ENCODE data around the gene SNX14.

GRCh38 chr6:85464260-85464644 lies 129.4 kb downstream of the SNX14 start:
- TF ChIP-seq SP1 (IDR thresholded peaks at IDR 0.05; ENCODE audit: low read depth, low read length) (no peak), CTCF (IDR thresholded peaks at IDR 0.05; ENCODE audit: control extremely low read depth in 1 of 3, insufficient read depth in 1 of 3, low read depth in 1 of 3, low read length in 3 of 3) (no peak), TAF1 (IDR thresholded peaks at IDR 0.05; ENCODE audit: low read depth, low read length) (no peak), POLR2AphosphoS5 (IDR thresholded peaks at IDR 0.05; ENCODE audit: low read depth, low read length) (no peak), EP300 (IDR thresholded peaks at IDR 0.05; ENCODE audit: borderline replicate concordance in 1 of 2, low read depth in 2 of 2, low read length in 2 of 2) (no peak), POLR2A (IDR thresholded peaks at IDR 0.05; ENCODE audit: control extremely low read depth in 1 of 2, low read depth in 2 of 2, low read length in 2 of 2) (no peak), EZH2 (IDR thresholded peaks at IDR 0.05; ENCODE audit: low read depth, low read length, severe bottlenecking) (no peak)

Data from H1 (cell line).